Caco-2 (cell line): ENCODE results near the gene HPN. TPM values are rescaled to one million over a fixed set of nuclear protein-coding genes. Genes with fewer than 3 reads are reported as not detected.

ENCODE experiments used
- BruUV-seq: library from RNA; stranded (reverse); fragments of 400-500 nt; replicated peaks from 2 replicates; lab custom pipeline; 2021; lab: Mats Ljungman, UMichigan
- CTCF ChIA-PET: fragments of 300-600 bp; sonication (Branson Sonifier 250); formaldehyde crosslinking; loops from one replicate; lab custom pipeline; 2022; ENCODE audit warnings: antibody characterized with exemption; lab: Charles Lee
- POLR2A ChIA-PET: fragments of 300-600 bp; sonication (Branson Sonifier 250); formaldehyde crosslinking; loops from one replicate; lab custom pipeline; 2022; ENCODE audit warnings: antibody characterized with exemption; lab: Charles Lee
- DNase-seq, 2 experiments: peaks; one replicate each; pipeline versions ENCODE4 v3.0.0 to v3.0.0-alpha.2; 2020 to 2022
- H3K27me3 ChIP-seq: replicated peaks from 2 replicates; pipeline ENCODE4 v1.6.0; 2011; ENCODE audit warnings: low read length; ENCODE audit not compliant: control insufficient read depth, insufficient read depth
- H3K36me3 ChIP-seq: 2 replicates; pipeline ENCODE4 v1.5.1; 2011; ENCODE audit warnings: low read length; ENCODE audit not compliant: control insufficient read depth, insufficient read depth
- H3K4me1 ChIP-seq: fragments of 250-450 bp; sonication (Bioruptor Pico); 2 replicates; pipeline ENCODE4 v1.5.1; 2020; ENCODE audit warnings: mild to moderate bottlenecking
- H3K4me3 ChIP-seq: 2 replicates; pipeline ENCODE4 v1.5.1; 2011; ENCODE audit warnings: low read depth, mild to moderate bottlenecking, control low read depth, low read length
- H3K9me3 ChIP-seq: fragments of 250-450 bp; sonication (Bioruptor Pico); 2 replicates; pipeline ENCODE4 v1.5.1; 2020; ENCODE audit warnings: mild to moderate bottlenecking, moderate library complexity
- H3K27ac Mint-ChIP-seq: one replicate; pipeline ENCODE4 v1.8.0; 2022; ENCODE audit warnings: mixed read lengths; ENCODE audit not compliant: unreplicated experiment
- H3K27me3 Mint-ChIP-seq: one replicate; pipeline ENCODE4 v1.8.0; 2022; ENCODE audit warnings: mixed read lengths; ENCODE audit not compliant: insufficient read depth, unreplicated experiment
- H3K36me3 Mint-ChIP-seq: one replicate; pipeline ENCODE4 v1.8.0; 2022; ENCODE audit warnings: mild to moderate bottlenecking, mixed read lengths; ENCODE audit not compliant: insufficient read depth, unreplicated experiment
- H3K4me1 Mint-ChIP-seq: one replicate; pipeline ENCODE4 v1.8.0; 2022; ENCODE audit warnings: low read depth, mixed read lengths; ENCODE audit not compliant: unreplicated experiment
- H3K4me3 Mint-ChIP-seq: one replicate; pipeline ENCODE4 v1.8.0; 2022; ENCODE audit warnings: mild to moderate bottlenecking, moderate library complexity, mixed read lengths; ENCODE audit not compliant: unreplicated experiment
- H3K9me3 Mint-ChIP-seq: one replicate; pipeline ENCODE4 v1.8.0; 2022; ENCODE audit warnings: mixed read lengths; ENCODE audit not compliant: unreplicated experiment
- intact Hi-C: fragments of 100-400 bp; cut with micrococcal nuclease; formaldehyde crosslinking; loops from one replicate; pipeline ENCODE4 v1.10.0; 2022; ENCODE audit not compliant: unreplicated experiment
- total RNA-seq: library from RNA; stranded (reverse); gene quantifications from 2 replicates; pipeline ENCODE4 v1.2.3, GENCODE V29; 2022
- TF ChIP-seq, protein P1 (sequence below), 2 experiments: fragments of 200-600 bp in 1 of 2; IDR thresholded peaks; 1 replicate in 1 of 2; 2 replicates in 1 of 2; pipeline versions ENCODE4 v1.5.1 to v1.8.0; 2011 to 2022; ENCODE audit warnings: antibody characterized with exemption in 1 of 2, control low read depth in 1 of 2, inconsistent platforms in 1 of 2, low read depth in 1 of 2, low read length in 1 of 2, mild to moderate bottlenecking in 1 of 2, moderate library complexity in 1 of 2; ENCODE audit not compliant: insufficient read depth in 1 of 2, severe bottlenecking in 1 of 2, unreplicated experiment in 1 of 2

Gene HPN
- total RNA-seq, 1 experiment from 2014 or later = 20.8 TPM

DNA sequence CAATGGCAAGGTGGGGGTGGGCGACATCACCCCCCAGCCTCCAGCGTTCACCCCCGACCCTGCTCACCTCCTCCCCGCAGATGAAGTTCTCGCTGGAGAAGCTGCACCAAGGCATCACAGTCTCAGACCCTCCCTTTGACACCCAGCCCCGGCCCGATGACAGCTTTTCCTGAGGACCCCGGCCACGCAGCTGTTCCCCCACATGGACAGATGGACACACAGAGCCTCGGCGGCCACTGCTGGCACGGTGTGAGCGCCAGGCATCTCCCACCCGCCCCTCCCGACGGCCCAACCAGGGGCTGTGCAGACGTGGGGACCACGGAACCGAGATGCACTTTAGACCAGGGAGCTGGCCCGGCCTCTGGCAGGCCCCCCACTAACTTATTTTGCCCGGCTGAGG, 15.6 kb upstream of the HPN start:
- Histone ChIP-seq H3K9me3 (no peaks in the 10 kb centered on the region), H3K36me3 (peaks cover 5% of the 10 kb centered on the region), H3K27me3 (no peaks in the 10 kb centered on the region), H3K4me3 (no peak overlapping the region), H3K4me1 (peaks cover 4% of the 10 kb centered on the region; the same call in 1 of the 2 replicates)
- ChIA-PET CTCF (no interaction called here), POLR2A (no interaction called here)
- Mint-ChIP-seq H3K27ac (no peak overlapping the region), H3K4me1 (peaks cover under 1% of the 10 kb centered on the region), H3K9me3 (no peaks in the 10 kb centered on the region), H3K36me3 (peaks cover 77% of the 10 kb centered on the region), H3K27me3 (no peaks in the 10 kb centered on the region), H3K4me3 (no peak overlapping the region)
- DNase-seq = no peak
- TF ChIP-seq, protein P1, sequence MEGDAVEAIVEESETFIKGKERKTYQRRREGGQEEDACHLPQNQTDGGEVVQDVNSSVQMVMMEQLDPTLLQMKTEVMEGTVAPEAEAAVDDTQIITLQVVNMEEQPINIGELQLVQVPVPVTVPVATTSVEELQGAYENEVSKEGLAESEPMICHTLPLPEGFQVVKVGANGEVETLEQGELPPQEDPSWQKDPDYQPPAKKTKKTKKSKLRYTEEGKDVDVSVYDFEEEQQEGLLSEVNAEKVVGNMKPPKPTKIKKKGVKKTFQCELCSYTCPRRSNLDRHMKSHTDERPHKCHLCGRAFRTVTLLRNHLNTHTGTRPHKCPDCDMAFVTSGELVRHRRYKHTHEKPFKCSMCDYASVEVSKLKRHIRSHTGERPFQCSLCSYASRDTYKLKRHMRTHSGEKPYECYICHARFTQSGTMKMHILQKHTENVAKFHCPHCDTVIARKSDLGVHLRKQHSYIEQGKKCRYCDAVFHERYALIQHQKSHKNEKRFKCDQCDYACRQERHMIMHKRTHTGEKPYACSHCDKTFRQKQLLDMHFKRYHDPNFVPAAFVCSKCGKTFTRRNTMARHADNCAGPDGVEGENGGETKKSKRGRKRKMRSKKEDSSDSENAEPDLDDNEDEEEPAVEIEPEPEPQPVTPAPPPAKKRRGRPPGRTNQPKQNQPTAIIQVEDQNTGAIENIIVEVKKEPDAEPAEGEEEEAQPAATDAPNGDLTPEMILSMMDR (IDR thresholded peaks at IDR 0.05; ENCODE audit: insufficient read depth in 1 of 2, low read depth in 1 of 2, low read length in 1 of 2, severe bottlenecking in 1 of 2, unreplicated experiment in 1 of 2) = no peak
- intact Hi-C loops = no loop called here
- no TSS peak for BruUV-seq

DNA sequence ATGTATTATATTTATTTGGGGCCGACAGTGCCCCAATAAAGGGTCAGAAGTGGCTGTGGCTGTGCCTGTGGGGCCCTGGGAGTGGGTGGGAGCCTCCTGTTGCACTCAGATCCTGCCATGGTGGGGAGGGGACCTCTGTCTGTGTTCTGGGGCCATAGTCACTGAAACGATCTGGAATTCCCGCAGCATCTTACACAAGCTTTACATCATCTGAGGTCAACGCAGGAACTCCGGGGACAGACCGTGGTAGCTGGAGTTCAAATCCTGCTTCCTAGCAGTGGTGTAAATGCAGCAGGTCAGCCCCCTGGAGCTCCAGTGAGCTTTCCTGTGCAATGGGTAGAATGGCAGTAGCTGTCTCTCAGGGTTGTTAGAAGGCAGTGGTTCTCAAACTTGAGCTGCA, 15.1 kb upstream of the HPN start:
- TF ChIP-seq, protein P1 (IDR thresholded peaks at IDR 0.05; ENCODE audit: insufficient read depth in 1 of 2, low read depth in 1 of 2, low read length in 1 of 2, severe bottlenecking in 1 of 2, unreplicated experiment in 1 of 2) = no peak
- ChIA-PET POLR2A (no interaction called here), CTCF (no interaction called here)
- no peaks in the 10 kb centered on the region for H3K27me3 ChIP-seq
- peaks cover 5% of the 10 kb centered on the region for H3K36me3 ChIP-seq
- H3K4me3 Mint-ChIP-seq = no peak overlapping the region
- no peaks in the 10 kb centered on the region for H3K9me3 ChIP-seq
- peaks cover 78% of the 10 kb centered on the region for H3K36me3 Mint-ChIP-seq
- H3K9me3 Mint-ChIP-seq = no peaks in the 10 kb centered on the region
- peak in 1 of 2 experiments; percentile 30 for DNase-seq
- intact Hi-C loops = no loop called here
- H3K27me3 Mint-ChIP-seq = peaks cover 4% of the 10 kb centered on the region
- BruUV-seq = no TSS peak
- H3K4me1 Mint-ChIP-seq = peaks cover 5% of the 10 kb centered on the region
- H3K4me1 ChIP-seq = peaks cover 8% of the 10 kb centered on the region; the same call in 1 of the 2 replicates
- no peak overlapping the region for H3K4me3 ChIP-seq
- no peak overlapping the region for H3K27ac Mint-ChIP-seq

DNA sequence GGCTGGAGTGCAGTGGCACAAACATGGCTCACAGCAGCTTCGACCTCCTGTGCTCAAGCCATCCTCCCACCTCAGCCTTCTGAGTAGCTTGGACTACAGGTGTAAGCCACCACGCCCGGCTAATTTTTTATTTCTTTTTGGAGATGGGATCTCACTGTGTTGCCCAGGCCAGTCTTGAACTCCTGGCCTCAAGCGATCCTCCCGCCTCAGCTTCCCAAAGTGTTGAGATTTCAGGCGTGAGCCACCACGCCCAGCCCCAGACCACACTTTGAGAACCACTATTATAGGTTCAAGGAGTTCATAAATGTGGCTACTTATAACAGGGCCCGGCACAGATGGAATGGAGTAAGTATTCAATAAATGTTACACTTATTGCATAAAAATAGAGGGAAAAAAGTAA, 14.5 kb upstream of the HPN start:
- no peaks in the 10 kb centered on the region for H3K9me3 ChIP-seq
- H3K36me3 Mint-ChIP-seq = peaks cover 75% of the 10 kb centered on the region
- peaks cover 6% of the 10 kb centered on the region for H3K27me3 Mint-ChIP-seq
- intact Hi-C loops = no loop called here
- peaks cover 3% of the 10 kb centered on the region for H3K36me3 ChIP-seq
- H3K4me1 ChIP-seq = peaks cover 10% of the 10 kb centered on the region; the same call in 1 of the 2 replicates
- no peak overlapping the region for H3K27ac Mint-ChIP-seq
- H3K4me1 Mint-ChIP-seq = peaks cover 8% of the 10 kb centered on the region
- H3K4me3 ChIP-seq = no peak overlapping the region
- ChIA-PET POLR2A (no interaction called here), CTCF (no interaction called here)
- TF ChIP-seq, protein P1 (IDR thresholded peaks at IDR 0.05; ENCODE audit: insufficient read depth in 1 of 2, low read depth in 1 of 2, low read length in 1 of 2, severe bottlenecking in 1 of 2, unreplicated experiment in 1 of 2) = no peak
- no peaks in the 10 kb centered on the region for H3K27me3 ChIP-seq
- H3K9me3 Mint-ChIP-seq = no peaks in the 10 kb centered on the region
- H3K4me3 Mint-ChIP-seq = no peak overlapping the region
- no peak for DNase-seq
- no TSS peak for BruUV-seq
